ENCODE measurements around the gene TMUB2.
"Not testable (repeated sequence)": the region's sequence is repeated elsewhere in the genome, so short reads cannot be mapped to it uniquely, and the experiment has no call there.

The TMUB2 gene

DNA sequence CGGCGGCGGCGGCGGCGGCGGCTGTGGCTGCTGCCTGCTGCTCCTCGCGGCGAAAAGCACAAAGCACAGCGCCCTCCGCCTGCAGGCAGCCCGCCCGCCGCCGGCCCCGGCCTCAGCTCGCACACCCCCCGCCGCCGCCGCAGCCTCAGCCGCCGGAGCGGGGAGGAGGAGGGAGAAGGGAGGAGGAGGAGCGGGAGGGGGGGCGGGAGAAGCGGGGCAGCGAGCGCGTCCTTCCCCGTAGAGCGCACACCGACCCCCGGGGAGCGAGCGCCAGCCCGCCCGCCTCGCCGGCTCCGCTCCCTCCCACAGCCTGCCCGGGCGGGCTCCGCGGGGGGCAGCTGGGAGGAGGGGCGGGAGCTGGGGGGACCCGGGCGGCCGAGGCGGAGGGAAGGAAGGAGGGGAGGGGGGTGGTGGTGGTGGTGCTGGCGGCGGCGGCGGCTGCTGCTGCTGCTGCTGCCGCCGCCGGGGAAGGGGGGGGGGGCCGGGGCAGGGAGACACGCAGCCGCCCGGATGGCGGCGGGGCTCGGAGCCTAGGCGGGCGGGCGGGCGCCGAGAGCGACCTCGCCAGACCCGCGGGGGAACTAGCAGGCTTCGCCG lies 32.9 kb downstream of the TMUB2 start, which contains the start of gene UBTF:
TSS of gene UBTF (minus strand) at position 60 of the 597 bp plus-strand sequence. CDS start 1,446 bp downstream, outside the sequence.
- no peak for DNase-seq (ENCODE audit: low read depth)

DNA sequence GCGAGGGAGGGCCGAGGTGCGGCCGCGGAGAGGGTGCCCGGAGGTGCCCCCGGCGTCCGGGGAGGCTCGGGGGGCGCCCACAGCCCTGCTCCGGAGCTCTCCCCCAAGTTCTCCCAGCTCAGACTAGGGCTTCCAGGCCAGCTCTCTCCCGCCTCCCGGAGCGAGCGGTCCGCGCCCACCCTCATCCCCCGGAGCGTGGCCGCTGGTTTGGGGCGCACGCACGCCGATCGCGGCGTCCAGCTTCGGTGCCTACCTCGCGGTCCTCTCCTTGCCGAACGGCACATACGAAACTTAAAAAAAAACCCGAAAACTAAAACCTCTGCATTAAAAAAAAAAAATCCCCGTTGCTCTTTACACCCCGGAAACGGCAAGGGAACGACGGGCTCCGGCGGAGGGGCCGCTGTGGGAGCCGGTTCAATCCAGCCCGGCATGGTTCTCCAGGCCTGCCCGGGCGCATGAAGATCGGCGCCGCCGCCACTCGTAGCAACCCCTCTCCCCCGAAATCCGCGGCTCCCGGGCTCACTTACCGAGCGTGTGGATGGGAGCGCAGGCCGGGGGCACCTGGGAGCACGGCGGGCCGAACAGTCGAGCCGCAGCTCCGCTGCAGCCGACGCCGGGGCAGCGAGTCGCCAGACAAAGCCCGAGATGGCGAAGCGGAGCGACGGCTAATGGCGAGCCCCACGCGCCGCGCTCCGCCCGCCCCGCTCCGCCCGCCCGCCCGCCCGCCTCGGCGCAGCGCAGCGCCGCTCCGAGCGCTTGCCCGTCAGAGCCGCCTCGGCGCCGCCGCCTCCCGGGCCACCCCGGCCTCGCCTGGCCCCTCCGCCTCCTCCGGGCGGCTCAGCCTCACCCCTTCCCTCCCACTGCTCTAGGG lies 33.7 kb downstream of the TMUB2 start:
- no peak for DNase-seq (ENCODE audit: low read depth)

DNA sequence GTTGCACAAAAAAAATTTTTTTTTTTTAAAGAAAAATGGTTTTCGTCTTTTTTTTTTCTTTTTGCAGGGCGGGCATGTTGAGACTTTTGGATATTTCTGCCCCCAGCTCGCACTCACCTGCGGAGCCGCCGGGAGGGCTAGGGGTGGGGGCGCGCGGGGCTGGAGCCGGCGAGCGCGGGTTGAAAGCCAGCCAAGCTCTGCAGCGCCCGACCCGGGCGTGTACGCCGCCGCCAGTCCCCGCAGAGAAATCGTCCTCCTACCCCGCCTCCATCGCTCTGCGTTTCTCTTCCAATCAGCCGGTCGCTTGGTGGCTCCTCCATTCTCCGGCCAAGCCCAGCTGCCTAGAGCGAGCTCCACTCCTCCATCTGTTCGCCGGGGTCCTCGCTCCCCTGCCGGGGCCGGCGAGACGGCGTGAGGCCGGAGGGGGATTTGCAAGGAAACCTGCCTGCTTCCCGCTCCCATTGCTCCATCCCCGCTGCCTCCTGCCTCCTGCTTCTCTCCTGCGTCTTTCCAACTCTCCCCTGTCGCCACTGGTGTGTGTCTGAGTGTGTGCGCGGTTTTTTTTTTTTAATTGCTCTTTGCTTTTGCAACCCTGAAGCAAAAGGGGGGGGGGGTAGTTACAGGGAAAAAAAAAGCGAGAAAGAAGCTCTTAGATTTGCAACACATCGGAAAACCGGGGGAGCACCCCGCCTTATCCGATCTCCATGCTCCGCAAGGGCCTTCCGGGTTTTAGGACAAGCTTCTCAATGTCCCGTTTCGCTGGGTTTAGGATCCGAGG lies 34.5 kb downstream of the TMUB2 start:
- no peak for DNase-seq (ENCODE audit: low read depth)

DNA sequence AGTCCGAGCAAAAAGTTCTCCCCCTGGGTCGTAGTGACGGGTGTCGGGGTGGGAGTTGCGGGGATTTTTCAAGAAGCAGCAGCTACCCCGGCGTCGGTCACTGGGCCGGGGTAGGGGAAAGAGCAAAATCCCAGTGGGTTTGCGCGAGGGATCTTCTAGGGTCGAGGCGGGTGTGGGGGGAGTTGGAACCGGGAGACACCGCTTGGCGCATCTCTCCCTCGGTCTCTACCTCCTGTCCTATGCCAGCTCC lies 35.0 kb downstream of the TMUB2 start:
- no peak for DNase-seq (ENCODE audit: low read depth)

DNA sequence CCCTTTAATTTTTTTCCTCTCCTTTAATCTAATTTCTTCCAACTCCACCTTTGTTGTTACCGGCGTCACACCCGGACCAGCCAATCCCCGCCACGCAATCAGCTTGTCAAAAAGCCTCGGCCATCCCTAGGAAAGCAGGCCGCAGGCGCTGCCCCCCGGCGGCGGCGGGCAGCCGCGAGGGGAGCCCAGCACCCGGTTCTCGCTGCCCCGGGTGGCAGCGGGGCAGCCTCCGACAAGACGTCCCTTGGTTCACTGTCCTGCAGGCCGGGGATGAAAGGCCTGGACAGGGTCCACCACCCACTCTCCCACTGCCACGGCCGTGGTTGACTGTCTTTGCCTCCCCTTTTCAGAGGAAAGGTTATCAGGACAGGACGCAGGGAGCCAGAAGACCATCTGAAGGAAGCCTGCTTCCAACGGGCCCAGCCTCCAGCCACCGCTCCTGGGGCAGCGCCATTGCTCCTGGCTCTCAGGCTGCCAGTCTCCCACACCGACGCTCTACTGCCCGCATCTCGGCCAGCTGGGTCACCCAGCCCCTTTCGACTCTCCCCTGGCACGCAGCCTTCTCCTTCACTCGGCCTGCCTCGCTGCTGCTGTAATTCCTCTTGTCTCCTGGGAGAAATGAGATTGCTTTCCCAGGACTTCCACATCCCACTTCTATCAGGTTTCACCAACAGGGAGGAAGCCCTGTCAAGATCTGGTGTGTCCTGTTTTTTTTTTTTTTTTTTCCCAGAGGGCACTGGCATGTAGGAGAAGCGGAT lies 35.5 kb downstream of the TMUB2 start:
- DNase-seq (ENCODE audit: low read depth): peak; percentile 60

DNA sequence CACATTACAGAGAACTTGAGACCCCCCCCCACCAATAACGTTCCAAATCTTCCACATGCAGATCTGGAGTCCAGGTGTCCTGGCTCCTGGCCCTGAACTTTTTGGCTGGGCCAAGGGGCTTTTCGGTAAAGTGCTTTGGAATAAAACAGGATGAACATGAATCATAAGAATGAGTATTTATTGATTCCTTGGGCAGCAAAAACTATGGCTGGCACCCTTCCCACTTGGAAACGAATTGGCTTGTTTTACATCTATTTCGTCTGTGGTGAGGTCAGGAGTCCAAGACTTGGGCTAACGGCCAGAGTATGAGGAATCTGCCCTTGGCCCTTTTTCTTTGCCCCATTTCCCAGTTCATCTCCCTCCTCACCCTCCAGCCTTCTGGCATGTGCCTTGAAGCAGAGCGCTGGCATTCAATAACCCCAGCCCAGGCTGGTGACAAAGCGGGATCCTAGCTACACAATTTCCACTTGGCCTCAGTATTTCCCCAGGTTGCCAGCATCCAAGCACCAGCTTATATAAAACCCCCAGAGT lies 36.8 kb downstream of the TMUB2 start:
- no peak for DNase-seq (ENCODE audit: low read depth)

DNA sequence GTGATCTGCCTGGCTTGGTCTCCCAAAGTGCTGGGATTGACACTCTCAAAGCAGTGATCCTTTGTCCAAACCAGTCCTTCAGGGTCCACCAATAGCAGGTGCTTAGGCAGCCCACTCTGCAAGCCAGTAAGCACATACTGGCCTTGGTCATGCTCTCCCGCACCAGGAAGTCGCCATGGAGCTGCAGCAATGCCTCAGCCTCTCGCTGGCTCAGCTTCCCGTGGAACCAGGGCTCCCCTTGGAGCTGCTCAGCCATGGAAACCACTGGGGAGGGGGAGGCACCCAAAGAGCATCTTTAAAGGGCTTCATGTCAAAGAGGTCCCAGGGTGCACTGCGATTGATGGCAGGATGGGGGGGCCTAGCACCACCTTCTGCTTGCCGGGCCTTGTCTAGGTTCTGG lies 42.3 kb downstream of the TMUB2 start:
- DNase-seq (ENCODE audit: low read depth): no peak

DNA sequence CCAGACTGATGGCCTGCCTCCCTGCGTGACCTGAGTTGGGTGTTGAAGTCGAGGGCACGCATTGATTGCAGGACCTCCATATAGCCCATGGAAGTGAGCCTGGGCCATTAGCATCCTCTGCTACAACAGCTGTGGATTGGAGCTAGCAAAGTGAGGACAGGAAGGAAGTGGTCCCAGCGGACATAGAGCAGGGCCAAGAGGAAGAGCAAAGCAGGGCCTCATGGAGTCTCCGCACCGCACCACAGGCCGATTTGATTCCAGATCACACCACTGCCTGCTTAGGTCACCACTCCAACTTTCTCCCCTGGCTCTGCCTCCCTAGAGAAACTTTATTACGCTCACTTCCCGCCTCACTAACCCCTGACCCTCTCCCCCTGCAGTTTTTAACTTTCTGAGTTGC lies 43.4 kb downstream of the TMUB2 start:
- DNase-seq (ENCODE audit: low read depth): no peak

DNA sequence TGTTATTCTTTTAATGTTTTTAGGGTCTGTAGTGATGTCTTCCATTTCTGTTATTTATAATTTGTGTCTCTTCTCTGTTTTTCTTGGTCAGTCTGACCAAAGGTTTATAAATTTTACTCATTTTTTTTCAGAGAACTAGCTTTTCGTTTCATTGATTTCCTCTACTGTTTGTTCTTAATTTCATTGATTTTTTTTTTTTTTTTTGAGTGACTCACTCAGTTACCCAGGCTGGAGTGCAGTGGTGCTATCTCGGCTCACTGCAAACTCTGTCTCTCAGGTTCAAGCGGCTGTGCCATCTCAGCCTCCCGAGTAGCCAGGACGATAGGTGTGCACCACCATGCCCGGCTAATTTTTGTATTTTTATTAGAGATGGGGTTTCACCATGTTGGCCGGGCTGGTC lies 45.3 kb downstream of the TMUB2 start:
- DNase-seq (ENCODE audit: low read depth): no peak

DNA sequence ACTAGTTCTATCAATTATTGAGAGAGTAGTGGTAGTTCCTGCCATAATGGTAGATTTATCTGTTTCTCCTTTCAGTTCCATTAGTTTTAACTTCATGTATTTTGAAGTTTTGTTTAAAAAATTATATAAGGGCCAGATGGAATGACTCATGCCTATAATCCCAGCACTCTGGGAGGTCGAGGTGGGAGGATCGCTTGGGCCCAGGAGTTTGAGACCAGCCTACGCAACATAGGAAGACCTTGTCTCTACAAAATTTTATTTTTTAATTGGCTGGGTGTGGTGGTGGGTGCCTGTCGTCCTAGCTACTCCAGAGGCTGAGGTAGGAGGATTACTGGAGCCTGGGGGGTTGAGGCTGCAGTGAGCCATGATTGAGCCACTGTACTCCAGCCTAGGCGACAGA lies 46.8 kb downstream of the TMUB2 start:
- no peak for DNase-seq (ENCODE audit: low read depth)

DNA sequence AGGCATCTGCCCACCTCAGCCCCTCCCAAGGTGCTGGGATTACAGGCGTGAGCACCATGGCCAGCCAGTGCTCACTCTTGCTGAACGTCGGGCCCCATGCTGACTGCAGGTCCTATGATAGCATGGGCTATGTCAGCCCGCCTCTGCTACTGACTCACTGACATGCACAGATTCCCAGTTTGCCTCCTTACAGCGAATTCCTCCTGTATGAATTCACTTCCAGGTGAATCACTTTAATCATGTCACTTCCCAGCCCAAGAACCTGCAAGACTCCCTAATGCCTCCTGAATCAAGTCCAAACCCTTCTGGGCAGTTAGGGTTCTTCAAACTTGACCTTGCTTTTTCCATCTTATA lies 48.8 kb downstream of the TMUB2 start:
- DNase-seq (ENCODE audit: low read depth): no peak

DNA sequence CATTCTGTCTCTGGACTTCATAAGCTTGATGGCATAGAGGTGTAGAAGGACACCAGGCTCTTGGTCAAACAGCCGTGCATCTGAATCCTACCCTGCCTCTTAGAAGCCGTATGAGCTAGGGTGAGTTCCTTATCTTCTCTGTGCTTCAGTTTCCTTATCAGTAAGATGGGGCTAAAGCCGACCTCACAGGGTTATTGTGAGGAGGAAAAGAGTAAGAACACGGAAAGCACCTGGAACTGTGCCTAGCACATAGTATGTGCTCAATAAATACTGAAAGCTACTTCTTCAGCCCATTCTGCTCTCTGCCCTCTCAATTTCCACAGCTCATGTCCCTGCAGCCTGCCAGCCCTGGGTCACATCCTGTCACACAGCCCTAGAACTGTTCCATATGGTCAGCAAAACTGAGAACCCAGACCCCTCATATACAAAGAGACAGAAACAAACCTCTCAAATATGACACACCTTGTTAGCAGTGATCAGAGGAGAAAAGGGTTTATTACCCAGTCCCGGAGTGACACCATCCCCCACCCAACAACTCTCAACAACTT lies 49.7 kb downstream of the TMUB2 start:
- DNase-seq (ENCODE audit: low read depth): no peak

DNA sequence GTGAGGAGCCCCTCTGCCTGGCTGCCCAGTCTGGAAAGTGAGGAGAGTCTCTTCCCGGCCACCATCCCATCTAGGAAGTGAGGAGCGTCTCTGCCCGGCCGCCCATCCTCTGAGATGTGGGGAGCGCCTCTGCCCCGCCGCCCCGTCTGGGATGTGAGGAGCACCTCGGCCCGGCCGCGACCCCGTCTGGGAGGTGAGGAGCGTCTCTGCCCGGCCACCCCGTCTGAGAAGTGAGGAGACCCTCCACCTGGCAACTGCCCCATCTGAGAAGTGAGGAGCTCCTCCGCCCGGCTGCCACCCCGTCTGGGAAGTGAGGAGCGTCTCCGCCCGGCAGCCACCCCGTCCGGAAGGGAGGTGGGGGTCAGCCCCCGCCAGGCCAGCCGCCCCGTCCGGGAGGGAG lies 51.1 kb downstream of the TMUB2 start:
- not testable (repeated sequence) for DNase-seq (ENCODE audit: low read depth)

DNA sequence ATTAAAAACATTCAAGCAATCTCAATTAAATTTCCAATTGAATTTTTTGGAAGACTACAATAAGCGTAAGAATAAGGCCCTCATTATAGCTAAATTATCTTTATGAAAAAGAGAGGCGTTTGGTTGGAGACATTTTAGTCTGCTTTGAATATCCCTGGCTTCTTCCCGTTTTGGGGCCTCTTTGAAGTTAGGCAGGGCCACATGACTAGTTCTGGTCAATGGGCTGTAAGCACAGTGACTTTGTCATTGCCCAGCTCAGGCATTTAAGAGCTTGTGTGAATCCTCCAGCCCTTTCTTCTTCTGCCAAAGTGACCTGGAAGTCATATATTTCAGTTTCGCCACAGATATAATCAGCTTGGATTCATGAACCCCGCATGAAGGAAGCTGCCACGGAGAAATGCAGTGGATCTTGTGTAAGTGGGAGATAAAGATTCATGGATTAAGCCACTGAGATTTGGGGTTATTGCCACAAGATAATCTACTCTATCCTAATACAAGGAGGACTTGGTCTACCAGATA lies 54.4 kb downstream of the TMUB2 start:
- DNase-seq (ENCODE audit: low read depth): no peak

Measured in GM04504 (cell line).